Ascending aorta (tissue), 2 donors: ENCODE measurements around the gene DENND1B. TPM values are rescaled to one million over a fixed set of nuclear protein-coding genes. Genes with fewer than 3 reads are reported as not detected.

Experiments used
- DNase-seq, 2 donors: peaks; one replicate each; pipeline ENCODE4 v3.0.0-alpha.2; 2019; ENCODE audit warnings: low spot score in 2 of 2
- H3K27ac ChIP-seq, 2 donors: fragments of 200-600 bp; sonication (generic); one replicate each; pipeline ENCODE4 v1.5.1; 2016 to 2017; ENCODE audit warnings: mild to moderate bottlenecking in 1 of 2
- H3K27me3 ChIP-seq: fragments of 200-600 bp; sonication (generic); one replicate; pipeline ENCODE4 v1.5.1; 2017
- H3K36me3 ChIP-seq, 2 donors: fragments of 200-600 bp; sonication (generic); one replicate each; pipeline ENCODE4 v1.5.1; 2016
- H3K4me1 ChIP-seq, 2 donors: fragments of 200-600 bp; sonication (generic); one replicate each; pipeline ENCODE4 v1.5.1; 2016 to 2017; ENCODE audit warnings: mild to moderate bottlenecking in 1 of 2
- H3K4me3 ChIP-seq, 2 donors: fragments of 200-600 bp; sonication (generic); one replicate each; pipeline ENCODE4 v1.5.1; 2016 to 2017; ENCODE audit warnings: mild to moderate bottlenecking in 1 of 2
- H3K9me3 ChIP-seq, 2 donors: fragments of 200-600 bp; sonication (generic); one replicate each; pipeline ENCODE4 v1.5.1; 2016
- intact Hi-C: fragments of 100-400 bp; cut with DNase I; formaldehyde crosslinking; loops from one replicate; pipeline ENCODE4 v1.15.1; 2023
- total RNA-seq: library from RNA; depleted of rRNA; stranded (reverse); fragments of >200 nt; gene quantifications from one replicate; pipeline ENCODE4 v1.1.0, GENCODE V29; 2016
- TF ChIP-seq, protein P1 (sequence below), 3 experiments: fragments of 200-600 bp in 2 of 3; fragments of 450-650 bp in 1 of 3; sonication (generic) in 2 of 3; IDR thresholded peaks; one replicate each; pipeline ENCODE4 v1.5.1; 2016 to 2019; ENCODE audit warnings: antibody characterized with exemption in 3 of 3, mild to moderate bottlenecking in 1 of 3, moderate library complexity in 1 of 3

Gene DENND1B
- total RNA-seq, 1 donor from 2014 or later: 12.2 TPM

DNA sequence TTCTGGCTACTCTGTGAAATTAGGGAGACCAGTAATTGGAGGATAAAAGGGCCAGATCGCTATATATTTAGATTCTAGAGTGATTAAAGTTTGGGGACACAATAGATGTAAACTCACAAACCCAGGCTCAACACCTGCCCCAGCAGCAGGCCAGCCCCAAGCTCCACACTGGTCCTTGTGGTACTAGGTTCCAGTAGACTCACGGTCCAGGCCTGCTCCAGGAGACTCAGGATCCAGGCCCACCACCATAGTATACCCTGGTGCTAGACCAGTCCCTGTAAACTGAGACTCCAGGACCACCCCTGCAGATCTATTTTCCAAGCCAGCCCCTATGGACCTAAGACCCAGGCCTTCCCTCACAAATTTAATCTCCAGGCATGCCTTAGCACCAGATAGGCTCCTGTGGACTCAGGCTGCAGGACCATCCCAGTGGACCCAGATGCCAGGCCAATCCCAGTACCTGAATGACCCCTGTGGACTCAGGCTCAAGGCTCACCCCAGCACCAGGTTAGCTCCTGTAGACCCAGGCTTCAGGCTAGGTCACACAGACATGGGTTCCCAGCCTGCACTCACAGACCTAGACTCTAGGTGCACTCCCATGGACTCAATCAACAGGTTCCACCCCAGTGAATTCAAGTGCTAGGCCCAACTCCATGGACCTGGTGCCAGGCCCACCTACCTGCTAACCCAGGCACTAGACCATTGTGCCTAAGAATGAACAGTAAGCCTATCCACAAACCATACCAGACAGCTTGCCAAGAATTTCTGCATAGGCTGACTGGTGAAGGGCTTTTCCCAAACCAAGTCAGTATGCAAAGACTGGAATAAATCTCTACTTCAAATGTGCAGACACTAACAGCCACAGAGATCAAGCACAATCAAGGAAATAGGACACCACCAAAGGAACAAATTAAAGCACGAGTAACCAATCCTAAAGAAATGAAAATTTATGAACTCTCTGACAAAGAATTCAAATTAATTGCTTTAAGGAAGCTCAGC, 13.8 kb upstream of the DENND1B start:
- Histone ChIP-seq H3K4me1 (no peaks in the 10 kb centered on the region), H3K9me3 (no peaks in the 10 kb centered on the region), H3K4me3 (no peak overlapping the region), H3K27ac (no peak overlapping the region), H3K36me3 (no peaks in the 10 kb centered on the region), H3K27me3 (no peaks in the 10 kb centered on the region)
- TF ChIP-seq, protein P1, sequence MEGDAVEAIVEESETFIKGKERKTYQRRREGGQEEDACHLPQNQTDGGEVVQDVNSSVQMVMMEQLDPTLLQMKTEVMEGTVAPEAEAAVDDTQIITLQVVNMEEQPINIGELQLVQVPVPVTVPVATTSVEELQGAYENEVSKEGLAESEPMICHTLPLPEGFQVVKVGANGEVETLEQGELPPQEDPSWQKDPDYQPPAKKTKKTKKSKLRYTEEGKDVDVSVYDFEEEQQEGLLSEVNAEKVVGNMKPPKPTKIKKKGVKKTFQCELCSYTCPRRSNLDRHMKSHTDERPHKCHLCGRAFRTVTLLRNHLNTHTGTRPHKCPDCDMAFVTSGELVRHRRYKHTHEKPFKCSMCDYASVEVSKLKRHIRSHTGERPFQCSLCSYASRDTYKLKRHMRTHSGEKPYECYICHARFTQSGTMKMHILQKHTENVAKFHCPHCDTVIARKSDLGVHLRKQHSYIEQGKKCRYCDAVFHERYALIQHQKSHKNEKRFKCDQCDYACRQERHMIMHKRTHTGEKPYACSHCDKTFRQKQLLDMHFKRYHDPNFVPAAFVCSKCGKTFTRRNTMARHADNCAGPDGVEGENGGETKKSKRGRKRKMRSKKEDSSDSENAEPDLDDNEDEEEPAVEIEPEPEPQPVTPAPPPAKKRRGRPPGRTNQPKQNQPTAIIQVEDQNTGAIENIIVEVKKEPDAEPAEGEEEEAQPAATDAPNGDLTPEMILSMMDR (IDR thresholded peaks at IDR 0.05): no peak
- DNase-seq: no peak
- intact Hi-C loops: no loop called here

DNA sequence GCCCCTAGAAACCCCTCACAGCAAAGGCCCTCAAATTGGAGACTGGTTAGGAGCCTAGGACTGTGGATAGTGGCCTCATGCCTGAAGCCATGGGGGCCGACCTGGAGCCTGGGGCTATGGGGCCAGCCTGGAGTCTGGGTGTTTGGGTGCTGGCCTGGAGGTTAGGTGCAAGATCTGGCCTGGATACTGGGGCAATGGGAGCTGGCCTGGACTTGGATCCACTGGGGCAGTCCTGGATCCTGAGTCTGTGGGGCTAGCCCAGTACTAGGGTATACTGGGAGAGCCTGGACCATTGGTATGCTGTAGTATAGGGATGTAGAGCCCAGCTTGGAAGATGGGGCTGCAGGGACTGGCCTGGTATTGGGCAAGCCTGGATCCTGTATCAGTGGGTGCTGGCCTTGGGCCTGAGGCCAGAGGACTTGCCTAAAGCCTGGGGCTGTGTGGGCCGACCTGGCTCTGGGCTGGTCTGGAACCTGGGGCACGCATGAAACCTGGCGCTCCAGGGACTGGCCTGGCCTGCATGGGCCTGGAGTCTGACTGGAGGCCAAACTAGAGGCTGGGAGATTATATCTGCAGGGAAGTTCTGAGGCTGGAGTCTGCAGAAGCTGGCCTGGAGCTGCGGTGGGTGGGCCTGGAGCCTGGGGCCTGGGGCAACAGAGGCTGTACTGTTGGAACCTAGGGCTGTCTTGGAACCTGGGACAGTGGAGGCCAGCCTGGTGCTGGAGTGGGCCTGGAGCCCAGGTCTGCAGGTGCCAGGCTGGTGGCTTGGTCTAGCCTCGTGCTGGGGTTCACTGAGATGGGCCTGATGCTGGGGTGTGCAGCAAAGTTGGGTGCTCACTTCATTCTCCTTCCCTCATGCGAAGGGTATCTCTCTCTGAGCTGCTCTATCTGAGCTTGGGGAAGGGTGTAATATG, 12.6 kb upstream of the DENND1B start:
- no peak for DNase-seq
- no peak overlapping the region for H3K27ac ChIP-seq

DNA sequence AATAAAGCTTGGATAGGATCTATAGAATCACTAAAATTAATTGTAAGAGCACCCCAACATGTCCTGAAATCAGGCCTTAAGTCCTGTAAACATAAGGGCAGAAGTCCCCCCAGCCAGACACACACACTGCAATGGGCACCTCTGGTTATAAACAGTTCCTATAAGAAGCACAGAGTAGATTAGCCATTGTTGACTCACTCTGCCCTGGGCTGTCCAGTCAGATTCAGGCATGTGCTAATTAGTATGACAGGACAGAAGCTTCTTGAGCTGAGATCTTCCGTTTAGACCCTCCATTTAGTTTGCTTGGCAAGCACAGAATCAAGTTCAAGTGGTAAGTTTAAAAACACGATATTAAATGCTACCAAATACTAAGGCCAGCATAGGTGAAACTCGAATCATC, 11.8 kb upstream of the DENND1B start:
- TF ChIP-seq, protein P1 (IDR thresholded peaks at IDR 0.05): no peak

More for the DNA sequence above, 12.6 kb upstream of the DENND1B start:
- Histone ChIP-seq H3K9me3 (no peaks in the 10 kb centered on the region), H3K27me3 (no peaks in the 10 kb centered on the region), H3K4me3 (no peak overlapping the region), H3K36me3 (no peaks in the 10 kb centered on the region), H3K4me1 (no peaks in the 10 kb centered on the region)
- intact Hi-C loops: no loop called here
- TF ChIP-seq, protein P1 (IDR thresholded peaks at IDR 0.05): no peak

DNA sequence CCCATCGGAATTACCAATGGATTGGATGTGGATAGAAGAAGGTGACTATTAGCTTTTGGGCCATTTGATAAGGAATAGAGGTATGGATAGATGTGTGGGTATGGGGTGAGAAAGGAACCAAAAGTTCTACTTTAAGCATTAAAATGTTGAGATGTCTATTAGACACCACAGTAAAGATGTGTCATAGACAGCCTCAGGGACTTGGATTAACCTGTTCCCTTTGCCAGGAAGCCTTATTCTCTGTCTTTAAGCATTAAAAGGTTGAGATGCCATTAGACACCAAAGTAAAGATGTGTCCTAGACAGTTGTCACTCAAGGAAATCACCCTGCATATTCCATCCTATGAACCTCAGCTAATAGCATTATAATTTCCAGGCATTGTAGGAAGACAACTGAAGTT, 11.0 kb upstream of the DENND1B start:
- TF ChIP-seq, protein P1 (IDR thresholded peaks at IDR 0.05): no peak
- no peak for DNase-seq
- intact Hi-C loops: no loop called here
- Histone ChIP-seq H3K27ac (no peak overlapping the region), H3K4me3 (no peak overlapping the region), H3K36me3 (no peaks in the 10 kb centered on the region), H3K9me3 (no peaks in the 10 kb centered on the region), H3K4me1 (no peaks in the 10 kb centered on the region), H3K27me3 (no peaks in the 10 kb centered on the region)

More for the DNA sequence above, 11.8 kb upstream of the DENND1B start:
- H3K4me1 ChIP-seq: no peaks in the 10 kb centered on the region
- no peak overlapping the region for H3K4me3 ChIP-seq
- no peaks in the 10 kb centered on the region for H3K27me3 ChIP-seq
- H3K9me3 ChIP-seq: no peaks in the 10 kb centered on the region
- intact Hi-C loops: no loop called here
- H3K36me3 ChIP-seq: no peaks in the 10 kb centered on the region
- no peak for DNase-seq
- no peak overlapping the region for H3K27ac ChIP-seq

DNA sequence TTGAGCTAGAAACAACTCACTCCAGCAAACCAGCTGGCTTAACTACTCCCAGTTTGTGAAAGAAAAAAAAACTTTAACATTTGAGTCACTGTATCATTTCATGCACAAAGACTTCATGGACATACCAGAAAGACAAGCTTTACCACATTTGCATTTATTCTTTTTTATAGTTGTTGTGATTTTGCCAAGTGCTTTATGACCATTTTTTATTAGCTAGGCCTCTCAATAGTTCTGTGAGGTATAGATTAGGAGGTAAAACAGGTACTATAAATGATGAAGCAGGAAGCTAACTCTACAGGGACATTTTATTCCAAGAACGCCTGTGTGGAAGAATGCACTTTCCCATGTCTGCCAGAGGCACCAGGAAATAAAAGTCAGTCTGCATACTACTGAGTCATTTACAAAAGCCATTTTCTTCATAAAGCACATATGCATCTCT, 8.2 kb upstream of the DENND1B start:
- intact Hi-C loops: no loop called here

More for the DNA sequence above, 8.2 kb upstream of the DENND1B start:
- H3K4me1 ChIP-seq: no peaks in the 10 kb centered on the region
- no peaks in the 10 kb centered on the region for H3K9me3 ChIP-seq
- H3K27ac ChIP-seq: no peak overlapping the region
- TF ChIP-seq, protein P1 (IDR thresholded peaks at IDR 0.05): no peak
- no peaks in the 10 kb centered on the region for H3K27me3 ChIP-seq
- no peak for DNase-seq
- H3K36me3 ChIP-seq: no peaks in the 10 kb centered on the region
- no peak overlapping the region for H3K4me3 ChIP-seq
